HUES48 (cell line): ENCODE measurements around the gene NPAS4.
A peak's percentile ranks its signal among the peaks of the same experiment; 100 is the strongest.
"Not testable (repeated sequence)": the region's sequence is repeated elsewhere in the genome, so short reads cannot be mapped to it uniquely, and the experiment has no call there.

ENCODE experiments used
- H3K27ac ChIP-seq: one replicate; pipeline ENCODE4 v1.7.0; 2013; ENCODE audit warnings: low read depth, low read length, inconsistent platforms
- H3K27me3 ChIP-seq: 2 replicates; pipeline ENCODE4 v1.6.1; 2013; ENCODE audit warnings: mild to moderate bottlenecking, low read length; ENCODE audit not compliant: control insufficient read depth, insufficient read depth
- H3K36me3 ChIP-seq: 2 replicates; pipeline ENCODE4 v1.6.1; 2013; ENCODE audit warnings: low read length; ENCODE audit not compliant: control insufficient read depth, insufficient read depth
- H3K4me1 ChIP-seq: 2 replicates; pipeline ENCODE4 v1.6.1; 2013; ENCODE audit warnings: mild to moderate bottlenecking, low read length; ENCODE audit not compliant: control insufficient read depth, insufficient read depth
- H3K4me3 ChIP-seq: 2 replicates; pipeline ENCODE4 v1.5.1; 2013; ENCODE audit warnings: mild to moderate bottlenecking, low read depth, low read length
- H3K9ac ChIP-seq: 2 replicates; pipeline ENCODE4 v1.6.1; 2013; ENCODE audit warnings: mild to moderate bottlenecking, low read depth, low read length, moderate library complexity
- H3K9me3 ChIP-seq: 2 replicates; pipeline ENCODE4 v1.6.1; 2013; ENCODE audit warnings: low read length; ENCODE audit not compliant: control insufficient read depth, insufficient read depth

NPAS4 gene

GRCh38 chr11:66420671-66421476 is at the start of gene NPAS4:
Gene NPAS4 (plus strand): TSS chr11:66421035. CDS start chr11:66421180, 145 bp downstream.
- H3K4me3 ChIP-seq, result peak within 1 kb of the TSS; percentile 61

GRCh38 chr11:66371627-66372415 is 49.0 kb upstream of the NPAS4 start, which contains the start of gene SLC29A2:
Gene SLC29A2 (minus strand): TSS chr11:66371760. CDS start chr11:66371591, 169 bp downstream.
- no peaks in the 10 kb centered on the region for H3K9me3 ChIP-seq
- H3K4me3 ChIP-seq, result peak within 1 kb of the TSS; percentile 96
- peaks cover 30% of the 10 kb centered on the region for H3K36me3 ChIP-seq
- H3K27ac ChIP-seq, result peak within 1 kb of the TSS; percentile 93
- no peaks in the 10 kb centered on the region for H3K27me3 ChIP-seq
- peak within 1 kb of the TSS; percentile 90 for H3K9ac ChIP-seq
- peaks cover 13% of the 10 kb centered on the region for H3K4me1 ChIP-seq

More at GRCh38 chr11:66420671-66421476, at the start of gene NPAS4:
- H3K27me3 ChIP-seq, result peaks cover 26% of the 10 kb centered on the region
- H3K9me3 ChIP-seq, result no peaks in the 10 kb centered on the region
- H3K9ac ChIP-seq, result no peak within 1 kb of the TSS; the same call in 1 of the 2 replicates
- no peak within 1 kb of the TSS for H3K27ac ChIP-seq
- no peaks in the 10 kb centered on the region for H3K36me3 ChIP-seq
- H3K4me1 ChIP-seq, result peaks cover 29% of the 10 kb centered on the region

- H3K27me3 ChIP-seq, result no peaks in the 10 kb centered on the region
- no peaks in the 10 kb centered on the region for H3K9me3 ChIP-seq
- H3K36me3 ChIP-seq, result peaks cover 16% of the 10 kb centered on the region
- H3K4me3 ChIP-seq, result no peak overlapping the region
- peaks cover 13% of the 10 kb centered on the region for H3K4me1 ChIP-seq
- no peak overlapping the region for H3K27ac ChIP-seq
- no peak overlapping the region for H3K9ac ChIP-seq
These were observed 47.6 kb upstream of the NPAS4 start for GRCh38 chr11:66373265-66373664.

DNA sequence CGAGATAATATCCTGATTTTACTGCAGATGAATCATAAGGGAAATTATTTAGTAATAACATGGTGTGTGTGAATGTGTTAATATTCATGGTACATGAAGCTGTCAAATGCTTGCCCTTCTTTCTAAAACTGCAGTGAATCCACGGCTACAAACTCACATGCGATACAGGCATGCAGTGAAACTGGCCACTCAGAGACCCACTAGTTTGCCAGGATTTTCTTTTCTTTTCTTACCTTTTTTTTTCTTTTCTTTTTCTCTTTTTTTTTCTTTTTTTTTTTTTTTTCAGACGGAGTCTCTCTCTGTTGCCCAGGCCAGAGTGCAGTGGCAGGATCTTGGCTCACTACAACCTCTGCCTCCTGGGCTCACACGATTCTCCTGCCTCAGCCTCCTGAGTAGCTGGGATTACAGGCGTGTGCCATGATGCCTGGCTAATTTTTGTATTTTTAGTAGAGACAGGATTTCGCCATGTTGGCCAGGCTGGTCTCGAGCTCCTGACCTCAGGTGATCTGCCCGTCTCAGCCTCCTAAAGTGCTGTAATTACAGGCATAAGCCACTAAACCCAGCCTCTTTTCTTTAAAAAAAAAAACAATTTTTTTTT is 47.0 kb upstream of the NPAS4 start:
- Histone ChIP-seq H3K4me1 (peaks cover 13% of the 10 kb centered on the region), H3K36me3 (peaks cover 11% of the 10 kb centered on the region)
- not testable (repeated sequence) for H3K9me3 ChIP-seq, H3K4me3 ChIP-seq, H3K27me3 ChIP-seq, H3K27ac ChIP-seq, H3K9ac ChIP-seq

GRCh38 chr11:66380264-66380663 is 40.6 kb upstream of the NPAS4 start:
- not testable (repeated sequence) for H3K27me3 ChIP-seq, H3K27ac ChIP-seq

GRCh38 chr11:66384316-66384715 is 36.5 kb upstream of the NPAS4 start:
- H3K27me3 ChIP-seq, H3K27ac ChIP-seq, H3K4me1 ChIP-seq, H3K4me3 ChIP-seq, H3K9ac ChIP-seq, H3K36me3 ChIP-seq, H3K9me3 ChIP-seq: not testable (repeated sequence)

More at GRCh38 chr11:66380264-66380663, 40.6 kb upstream of the NPAS4 start:
- H3K4me1 ChIP-seq, H3K9ac ChIP-seq, H3K36me3 ChIP-seq, H3K9me3 ChIP-seq, H3K4me3 ChIP-seq: not testable (repeated sequence)

DNA sequence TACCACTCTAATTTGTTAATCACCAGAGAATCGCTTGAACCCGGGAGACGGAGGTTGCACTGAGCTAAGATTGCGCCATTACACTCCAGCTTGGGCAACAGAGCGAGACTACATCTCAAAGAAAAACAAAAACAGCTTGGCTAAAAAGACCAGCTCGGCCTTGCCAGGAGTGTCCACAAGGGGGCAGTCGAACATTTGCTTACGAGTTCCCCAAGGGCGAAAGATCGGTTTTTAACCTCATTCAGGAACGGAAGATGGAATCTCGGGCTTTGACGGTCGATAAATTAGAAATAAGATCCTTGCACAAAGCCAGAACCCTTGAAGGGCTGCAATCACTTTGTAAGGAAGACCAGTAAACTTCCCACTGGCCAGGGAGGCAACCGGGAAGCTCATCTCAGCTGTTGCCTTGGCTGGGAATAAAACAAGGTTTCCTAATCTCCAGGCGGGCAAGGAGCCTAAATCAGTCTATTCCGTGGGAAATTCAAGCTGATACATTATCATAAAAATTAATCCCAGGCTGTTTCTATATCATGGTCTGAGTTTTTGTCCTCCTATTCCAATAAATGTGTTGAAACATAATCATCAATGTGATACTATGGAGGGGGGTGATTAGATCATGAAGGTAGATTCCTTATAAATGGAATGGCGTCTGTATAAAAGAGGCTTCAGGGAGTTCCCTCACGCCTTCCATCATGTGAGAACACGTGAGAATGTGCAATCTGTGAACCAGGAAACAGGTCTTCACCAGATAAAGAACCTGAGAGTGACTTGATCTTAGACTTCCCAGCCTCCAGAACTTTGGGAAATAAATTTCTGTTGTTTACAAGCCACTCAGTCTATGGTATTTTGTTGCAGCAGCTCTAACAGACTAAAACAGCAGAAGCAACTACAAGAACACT is 34.4 kb upstream of the NPAS4 start:
- no peak overlapping the region for H3K27ac ChIP-seq
- no peak overlapping the region for H3K9ac ChIP-seq
- H3K4me3 ChIP-seq, result 0 out of 2 replicates have a peak overlapping the region, but pooled peaks have one; percentile 31
- no peaks in the 10 kb centered on the region for H3K4me1 ChIP-seq
- H3K36me3 ChIP-seq, result no peaks in the 10 kb centered on the region
- H3K9me3 ChIP-seq, result no peaks in the 10 kb centered on the region
- peaks cover 6% of the 10 kb centered on the region; the same call in 1 of the 2 replicates for H3K27me3 ChIP-seq

DNA sequence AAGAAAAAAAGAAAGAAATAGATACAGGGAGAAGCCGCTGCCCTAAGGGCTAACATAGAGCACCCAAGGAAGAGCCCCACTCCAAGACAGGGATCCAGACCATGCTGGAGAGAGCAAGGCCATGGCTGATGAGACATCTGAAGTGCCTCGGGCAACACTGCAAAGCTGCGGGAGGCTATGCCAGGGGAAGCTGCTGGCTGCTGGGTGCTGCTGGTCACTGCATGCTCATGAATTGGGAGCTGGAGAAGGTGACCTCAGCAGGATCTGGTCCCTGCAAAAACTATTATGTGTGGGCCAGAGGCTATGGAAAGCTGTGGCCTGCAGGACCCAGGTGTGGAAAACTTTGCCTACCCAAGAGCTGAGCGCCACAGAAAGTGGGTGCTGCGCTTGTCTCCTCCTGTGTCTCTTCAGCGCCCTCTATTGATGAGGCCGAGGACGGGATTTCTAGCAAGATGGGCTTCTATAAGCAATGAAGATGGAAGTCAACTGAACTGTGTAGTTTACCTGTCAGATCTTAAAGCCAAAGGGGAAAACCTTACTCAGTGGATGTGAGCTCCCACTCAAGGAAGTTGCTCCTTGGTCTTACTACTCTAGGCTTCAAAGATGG is 32.0 kb upstream of the NPAS4 start:
- H3K27me3 ChIP-seq, result peaks cover 6% of the 10 kb centered on the region; the same call in 1 of the 2 replicates
- no peaks in the 10 kb centered on the region for H3K36me3 ChIP-seq
- H3K9ac ChIP-seq, result no peak overlapping the region
- no peak overlapping the region for H3K27ac ChIP-seq
- H3K4me3 ChIP-seq, result no peak overlapping the region
- H3K9me3 ChIP-seq, result no peaks in the 10 kb centered on the region
- H3K4me1 ChIP-seq, result no peaks in the 10 kb centered on the region

GRCh38 chr11:66391322-66391721 is 29.5 kb upstream of the NPAS4 start:
- Histone ChIP-seq H3K36me3 (no peaks in the 10 kb centered on the region), H3K27ac (no peak overlapping the region), H3K27me3 (peaks cover 6% of the 10 kb centered on the region; the same call in 1 of the 2 replicates), H3K4me3 (no peak overlapping the region), H3K4me1 (no peaks in the 10 kb centered on the region), H3K9ac (no peak overlapping the region), H3K9me3 (no peaks in the 10 kb centered on the region)

DNA sequence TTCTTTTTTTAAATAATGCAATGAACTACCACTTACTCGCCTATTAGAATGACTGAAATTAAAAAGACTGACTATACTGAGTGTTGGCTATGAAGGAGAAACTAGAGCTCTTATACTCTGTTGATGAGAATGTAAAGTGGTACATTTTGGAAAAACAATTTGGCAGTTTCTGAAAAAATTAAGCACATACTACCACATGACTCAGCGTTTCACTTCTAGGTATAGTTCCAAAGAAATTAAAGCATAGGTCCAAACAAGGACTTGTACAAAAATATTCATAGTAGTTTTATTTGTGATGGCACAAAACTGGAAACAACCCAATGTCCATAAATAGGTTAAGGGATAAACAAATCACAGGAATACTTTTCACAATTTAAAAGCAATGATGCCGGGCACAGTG is 26.9 kb upstream of the NPAS4 start:
- no peaks in the 10 kb centered on the region for H3K27me3 ChIP-seq
- no peaks in the 10 kb centered on the region for H3K4me1 ChIP-seq
- H3K4me3 ChIP-seq, result no peak overlapping the region
- H3K9ac ChIP-seq, result no peak overlapping the region
- H3K36me3 ChIP-seq, result no peaks in the 10 kb centered on the region
- H3K27ac ChIP-seq, result no peak overlapping the region
- H3K9me3 ChIP-seq, result no peaks in the 10 kb centered on the region
